KMS-11 (cell line): Measurements from ENCODE around the gene ZNF789.

ENCODE experiments used
- H2AFZ ChIP-seq: fragments of 200-600 bp; sonication (generic); 2 replicates; pipeline ENCODE4 v1.6.1; 2016; ENCODE audit warnings: antibody characterized with exemption, mixed run types, low read depth
- H3K27ac ChIP-seq: fragments of 200-600 bp; sonication (generic); 2 replicates; pipeline ENCODE4 v1.6.1; 2016; ENCODE audit warnings: mild to moderate bottlenecking, mixed run types
- H3K27me3 ChIP-seq: fragments of 200-600 bp; sonication (generic); 2 replicates; pipeline ENCODE4 v1.6.1; 2017; ENCODE audit warnings: mild to moderate bottlenecking, low read depth, mixed run types, moderate library complexity; ENCODE audit not compliant: insufficient read depth
- H3K36me3 ChIP-seq: fragments of 200-600 bp; sonication (generic); 2 replicates; pipeline ENCODE4 v1.6.1; 2017; ENCODE audit warnings: mild to moderate bottlenecking, mixed run types; ENCODE audit not compliant: insufficient read depth
- H3K4me1 ChIP-seq: fragments of 200-600 bp; sonication (generic); 2 replicates; pipeline ENCODE4 v1.6.1; 2016; ENCODE audit warnings: mild to moderate bottlenecking, low read depth, mixed run types; ENCODE audit not compliant: poor library complexity, severe bottlenecking
- H3K4me2 ChIP-seq: fragments of 200-600 bp; sonication (generic); 2 replicates; pipeline ENCODE4 v1.7.0; 2016; ENCODE audit warnings: mild to moderate bottlenecking, mixed run types
- H3K4me3 ChIP-seq: fragments of 200-600 bp; sonication (generic); IDR thresholded peaks from 2 replicates; pipeline ENCODE4 v1.6.1; 2017; ENCODE audit warnings: low read depth, low read length, mixed read lengths; ENCODE audit not compliant: insufficient read depth
- H3K79me2 ChIP-seq: fragments of 200-600 bp; sonication (generic); 2 replicates; pipeline ENCODE4 v1.6.1; 2016; ENCODE audit warnings: low read depth, mixed run types; ENCODE audit not compliant: insufficient read depth
- H3K9ac ChIP-seq: fragments of 200-600 bp; sonication (generic); 2 replicates; pipeline ENCODE4 v1.6.1; 2016; ENCODE audit warnings: mild to moderate bottlenecking, mixed run types
- H4K20me1 ChIP-seq: fragments of 200-600 bp; sonication (generic); 2 replicates; pipeline ENCODE4 v1.6.1; 2016; ENCODE audit warnings: mild to moderate bottlenecking, mixed run types; ENCODE audit not compliant: insufficient read depth
- CTCF ChIP-seq: fragments of 200-600 bp; sonication (generic); conservative IDR thresholded peaks from 2 replicates; pipeline ENCODE4 v1.6.1; 2017; ENCODE audit warnings: low read depth, mild to moderate bottlenecking, antibody characterized with exemption, low read length, moderate library complexity, mixed read lengths

Gene ZNF789

GRCh38 chr7:99535667-99536066, 63.0 kb downstream of the ZNF789 start:
- no peak overlapping the region for H3K9ac ChIP-seq
- H2AFZ ChIP-seq = no peak overlapping the region
- no peaks in the 10 kb centered on the region for H3K27me3 ChIP-seq
- H3K27ac ChIP-seq = no peak overlapping the region
- H3K4me3 ChIP-seq = no peak overlapping the region
- no peaks in the 10 kb centered on the region for H3K79me2 ChIP-seq
- no peak overlapping the region for H3K4me2 ChIP-seq
- H3K36me3 ChIP-seq = peaks cover 6% of the 10 kb centered on the region; the same call in 1 of the 2 replicates
- no peak for TF ChIP-seq CTCF
- no peaks in the 10 kb centered on the region for H4K20me1 ChIP-seq
- peaks cover 8% of the 10 kb centered on the region for H3K4me1 ChIP-seq
